ENCODE results near the gene FUT4.
"Not testable (repeated sequence)": the region's sequence is repeated elsewhere in the genome, so short reads cannot be mapped to it uniquely, and the experiment has no call there.

FUT4 gene

GRCh38 chr11:94533206-94533605 lies 10.5 kb upstream of the FUT4 start:
- DNase-seq (ENCODE audit: low read depth in 2 of 2): no peak

- no peak for DNase-seq (ENCODE audit: low read depth in 2 of 2)
These were observed 9.8 kb upstream of the FUT4 start for GRCh38 chr11:94533696-94534630.

- no peak for DNase-seq (ENCODE audit: low read depth in 2 of 2)
These were observed 7.3 kb upstream of the FUT4 start for GRCh38 chr11:94536386-94536785.

- DNase-seq (ENCODE audit: low read depth in 2 of 2): peak; percentile 31 to 50
These were observed 6.6 kb upstream of the FUT4 start for GRCh38 chr11:94537031-94537600.

GRCh38 chr11:94539420-94539819 lies 4.3 kb upstream of the FUT4 start:
- no peak for DNase-seq (ENCODE audit: low read depth in 2 of 2)

GRCh38 chr11:94544646-94545263 lies 1.0 kb downstream of the FUT4 start:
- DNase-seq (ENCODE audit: low read depth in 2 of 2): no peak

GRCh38 chr11:94545264-94546161 lies 1.8 kb downstream of the FUT4 start:
- no peak for DNase-seq (ENCODE audit: low read depth in 2 of 2)

- no peak for DNase-seq (ENCODE audit: low read depth in 2 of 2)
These were observed 2.4 kb downstream of the FUT4 start for GRCh38 chr11:94546162-94546470.

- DNase-seq (ENCODE audit: low read depth in 2 of 2): no peak
These were observed 3.2 kb downstream of the FUT4 start for GRCh38 chr11:94546886-94547285.

GRCh38 chr11:94549146-94549545 lies 5.4 kb downstream of the FUT4 start:
- DNase-seq (ENCODE audit: low read depth in 2 of 2): no peak

GRCh38 chr11:94550513-94550912 lies 6.8 kb downstream of the FUT4 start:
- no peak for DNase-seq (ENCODE audit: low read depth in 2 of 2)

GRCh38 chr11:94553938-94554337 lies 10.2 kb downstream of the FUT4 start:
- no peak for DNase-seq (ENCODE audit: low read depth in 2 of 2)

GRCh38 chr11:94555752-94556329 lies 12.1 kb downstream of the FUT4 start:
- not testable (repeated sequence) for DNase-seq (ENCODE audit: low read depth in 2 of 2)

GRCh38 chr11:94557421-94557820 lies 13.7 kb downstream of the FUT4 start:
- no peak for DNase-seq (ENCODE audit: low read depth in 2 of 2)

- DNase-seq (ENCODE audit: low read depth in 2 of 2): no peak
These were observed 14.3 kb downstream of the FUT4 start for GRCh38 chr11:94557992-94558391.

- no peak for DNase-seq (ENCODE audit: low read depth in 2 of 2)
These were observed 14.7 kb downstream of the FUT4 start for GRCh38 chr11:94558468-94558867.

GRCh38 chr11:94558932-94559331 lies 15.2 kb downstream of the FUT4 start:
- no peak for DNase-seq (ENCODE audit: low read depth in 2 of 2)

GRCh38 chr11:94559361-94559760 lies 15.6 kb downstream of the FUT4 start:
- no peak for DNase-seq (ENCODE audit: low read depth in 2 of 2)

GRCh38 chr11:94560834-94561233 lies 17.1 kb downstream of the FUT4 start:
- no peak for DNase-seq (ENCODE audit: low read depth in 2 of 2)

- DNase-seq (ENCODE audit: low read depth in 2 of 2): no peak
These were observed 19.6 kb downstream of the FUT4 start for GRCh38 chr11:94563176-94563847.

- DNase-seq (ENCODE audit: low read depth in 2 of 2): no peak
These were observed 20.2 kb downstream of the FUT4 start for GRCh38 chr11:94563848-94564467.
